NOMO-1 (cell line): ENCODE measurements around the gene MEN1.

Experiments used
- DNase-seq, 2 experiments: peaks; one replicate each; lab custom pipeline; 2025; ENCODE audit not compliant: unreplicated experiment in 2 of 2; lab: John Stamatoyannopoulos, UW

The MEN1 gene

GRCh38 chr11:64788321-64789215, 21.8 kb downstream of the MEN1 start:
- DNase-seq, result no peak

DNA sequence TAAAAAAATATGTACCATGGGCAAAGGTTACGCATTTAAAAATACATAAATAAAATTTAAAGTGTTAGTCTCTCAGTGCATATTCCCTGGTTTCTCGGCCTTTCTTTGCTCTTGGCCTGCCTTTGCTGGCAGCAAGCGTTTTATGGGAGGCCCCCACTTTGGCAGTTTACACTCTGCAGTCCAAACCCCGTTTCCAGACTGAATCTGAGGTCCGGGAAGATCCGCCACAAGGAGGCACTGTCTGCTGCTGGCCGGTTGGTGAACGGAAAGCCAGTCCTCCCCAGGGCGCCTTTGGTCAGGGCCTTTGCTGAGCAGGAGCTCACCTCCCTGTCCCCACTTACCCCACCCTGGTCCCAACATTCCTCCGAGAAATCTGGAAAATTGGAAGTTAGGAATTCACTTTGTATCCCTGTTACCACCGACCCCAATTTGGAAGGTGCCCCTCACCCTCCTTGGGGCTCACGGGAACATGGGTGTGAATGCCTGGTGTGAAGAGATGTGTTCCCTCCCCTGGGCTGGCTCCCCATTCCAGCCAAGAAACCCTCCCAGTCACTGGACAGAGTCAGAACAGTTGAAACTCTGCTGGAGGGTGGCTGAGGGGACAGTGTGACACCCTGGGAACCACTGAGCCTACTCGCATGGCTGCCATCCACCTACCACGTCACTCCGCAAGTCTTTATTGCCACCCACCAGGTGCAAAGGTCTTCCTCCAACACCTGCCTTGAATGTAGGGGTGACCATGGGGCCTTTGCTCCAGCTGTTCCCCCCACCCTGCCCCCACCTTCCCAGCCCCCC, 22.6 kb downstream of the MEN1 start:
- DNase-seq, result peak; percentile 30 to 44

GRCh38 chr11:64786308-64786707, 24.0 kb downstream of the MEN1 start:
- no peak for DNase-seq

GRCh38 chr11:64784813-64785581, 25.4 kb downstream of the MEN1 start:
- DNase-seq, result no peak

DNA sequence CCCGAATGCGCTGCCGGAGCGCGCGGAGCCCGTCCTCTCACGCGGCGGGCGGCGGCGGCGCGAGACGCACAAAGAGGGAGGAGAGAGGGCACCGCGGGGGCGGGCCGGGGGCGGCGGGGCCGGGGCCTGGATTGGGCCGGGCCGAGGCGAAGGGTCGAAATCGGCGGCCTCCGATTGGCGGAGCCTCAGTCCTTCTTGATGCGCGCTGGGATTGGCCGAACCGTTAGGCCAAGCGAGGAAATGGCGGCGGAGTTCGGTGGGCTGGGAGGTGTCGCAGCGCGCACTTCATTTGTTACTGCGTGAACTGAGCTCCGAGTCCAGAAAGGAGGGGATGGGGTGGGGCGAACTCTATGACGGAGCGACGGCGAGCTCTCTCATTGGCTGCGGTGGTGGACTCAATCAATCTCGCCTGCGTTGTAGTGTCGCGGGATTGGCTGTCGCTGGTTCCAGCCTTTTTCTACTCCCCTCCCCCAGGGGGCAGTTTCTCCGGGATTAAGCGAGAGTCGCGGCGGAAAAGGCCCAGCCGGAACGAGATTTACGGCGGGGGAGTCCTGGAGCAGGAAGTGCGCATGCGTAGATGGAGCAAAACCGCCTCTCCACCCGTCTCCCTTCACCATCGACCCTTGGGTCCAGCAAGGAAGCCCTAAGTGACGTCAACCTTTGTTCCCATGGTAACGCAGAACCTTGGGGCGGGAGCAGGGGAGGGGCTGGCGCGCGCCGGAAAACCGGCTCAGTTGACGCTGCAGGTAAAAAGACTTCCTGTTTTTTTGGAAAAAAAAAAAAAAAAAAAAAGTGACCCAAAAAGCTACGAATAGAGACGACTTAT, 31.7 kb downstream of the MEN1 start, which contains the start of gene SF1:
TSS of gene SF1 (minus strand) at position 70 of the 826 bp plus-strand sequence. CDS start 150 bp downstream, outside the sequence.
- DNase-seq, result peak; percentile 99 to 100

DNA sequence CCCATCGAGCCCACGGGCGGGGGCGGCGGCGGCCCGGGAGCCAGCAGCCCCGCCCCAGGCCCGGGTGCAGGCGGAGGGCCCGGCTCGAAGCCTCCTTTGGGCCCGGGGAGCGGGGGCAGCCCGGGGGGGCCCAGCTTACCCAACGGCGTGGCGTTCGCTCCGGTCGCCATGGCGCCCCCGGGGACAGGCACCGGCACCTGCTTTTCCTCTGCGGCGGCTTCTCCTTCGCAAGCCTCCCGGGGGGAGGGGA, 32.2 kb downstream of the MEN1 start:
- DNase-seq, result no peak

DNA sequence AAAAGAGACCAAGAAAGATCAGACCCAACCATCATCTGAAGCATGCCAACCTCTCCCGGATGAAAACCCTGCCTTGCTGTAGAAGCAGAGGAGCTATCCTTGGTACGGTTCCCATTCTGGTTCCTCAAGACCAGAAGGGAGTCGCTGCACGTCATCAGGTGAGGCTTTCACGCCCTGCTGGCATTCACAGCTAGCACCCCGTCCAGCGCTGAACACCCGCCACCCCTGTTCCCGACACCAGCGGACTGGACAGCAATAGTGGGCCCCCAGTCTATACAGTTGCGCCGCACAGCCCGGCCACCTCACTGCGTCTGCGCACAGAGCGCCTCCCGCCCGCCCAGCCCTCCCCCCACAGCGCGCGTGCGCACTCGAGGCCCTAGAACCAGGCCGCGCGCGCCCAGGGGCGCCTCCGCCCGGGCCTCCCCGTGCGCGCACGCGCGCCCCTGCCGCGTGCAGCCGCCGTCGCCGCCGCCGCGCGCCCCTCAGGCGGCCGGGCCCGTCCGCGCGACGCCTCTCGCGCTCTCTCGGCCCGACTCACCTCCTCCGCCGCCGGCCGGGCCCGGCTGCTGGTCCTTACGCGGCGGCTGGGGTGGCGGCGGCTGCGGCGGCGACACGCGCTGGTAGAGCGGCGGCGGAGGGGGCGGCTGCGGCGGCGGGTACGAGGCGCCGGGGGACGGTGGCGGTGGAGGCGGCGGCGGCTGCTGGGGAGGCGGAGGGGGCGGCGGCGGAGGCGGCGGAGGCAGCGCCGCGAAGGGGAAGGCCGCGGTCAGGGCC, 32.7 kb downstream of the MEN1 start:
- peak; percentile 70 to 83 for DNase-seq

GRCh38 chr11:64776875-64777274, 33.5 kb downstream of the MEN1 start:
- no peak for DNase-seq

DNA sequence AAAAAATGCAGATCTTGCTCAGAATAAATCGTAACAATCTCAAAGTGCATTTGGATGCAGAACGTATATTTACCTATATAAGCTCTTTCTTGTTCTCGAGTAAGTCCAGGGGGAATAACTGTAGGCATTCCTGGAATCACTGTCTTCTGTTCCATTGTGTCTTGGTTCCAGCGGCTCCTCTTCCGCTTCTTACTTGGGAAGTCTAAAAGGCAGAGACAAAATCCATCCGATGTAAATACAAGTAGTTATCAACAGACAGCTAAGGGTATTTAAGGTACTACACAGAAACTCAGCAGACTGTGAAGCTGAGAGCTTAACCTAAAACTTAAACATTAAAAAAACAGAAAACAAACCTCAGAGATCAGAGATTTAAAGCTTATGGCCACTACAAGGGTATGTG, 33.9 kb downstream of the MEN1 start:
- DNase-seq, result no peak

- no peak for DNase-seq
These were observed 36.2 kb downstream of the MEN1 start for GRCh38 chr11:64774144-64774543.

GRCh38 chr11:64772303-64773018, 37.9 kb downstream of the MEN1 start:
- peak; percentile 20 to 65 for DNase-seq

DNA sequence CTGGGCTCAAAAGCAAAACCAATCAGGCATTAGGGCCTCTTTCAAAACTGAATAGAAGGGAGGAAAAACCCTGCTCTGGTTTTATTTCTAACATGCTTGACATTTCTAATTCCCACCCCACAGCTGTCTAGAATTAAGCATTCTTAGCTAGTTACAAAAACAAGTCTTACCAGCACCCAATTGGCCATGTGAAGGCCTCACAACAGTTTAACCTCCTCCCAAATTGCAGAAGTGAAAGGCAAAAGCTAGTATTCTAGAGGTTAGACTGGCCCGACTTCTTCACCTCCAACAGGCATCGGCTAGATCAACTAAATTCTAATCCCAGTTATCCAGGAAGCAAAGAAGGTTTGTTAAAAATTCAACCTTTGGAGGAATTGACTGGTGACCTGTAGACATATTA, 38.5 kb downstream of the MEN1 start:
- DNase-seq, result peak; percentile 77 to 83

DNA sequence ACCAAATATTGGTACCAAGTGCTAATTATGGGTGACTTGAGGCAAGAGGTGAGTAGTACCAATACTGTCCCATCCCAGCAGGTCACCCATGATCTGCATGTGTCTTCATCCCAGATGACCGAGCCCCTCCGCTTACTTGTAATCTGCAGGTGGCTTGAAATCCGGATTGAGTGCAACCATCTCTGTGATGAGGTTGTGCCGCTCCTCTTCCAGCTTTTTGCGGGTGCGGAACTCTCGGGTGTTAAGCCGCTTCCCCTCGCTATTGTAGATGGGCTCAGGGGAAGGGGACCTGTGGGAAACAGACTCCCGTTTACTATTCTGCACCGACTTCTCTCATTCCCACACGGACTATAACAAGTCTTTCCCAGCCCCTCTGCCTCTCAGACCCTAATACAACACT, 40.2 kb downstream of the MEN1 start:
- no peak for DNase-seq

DNA sequence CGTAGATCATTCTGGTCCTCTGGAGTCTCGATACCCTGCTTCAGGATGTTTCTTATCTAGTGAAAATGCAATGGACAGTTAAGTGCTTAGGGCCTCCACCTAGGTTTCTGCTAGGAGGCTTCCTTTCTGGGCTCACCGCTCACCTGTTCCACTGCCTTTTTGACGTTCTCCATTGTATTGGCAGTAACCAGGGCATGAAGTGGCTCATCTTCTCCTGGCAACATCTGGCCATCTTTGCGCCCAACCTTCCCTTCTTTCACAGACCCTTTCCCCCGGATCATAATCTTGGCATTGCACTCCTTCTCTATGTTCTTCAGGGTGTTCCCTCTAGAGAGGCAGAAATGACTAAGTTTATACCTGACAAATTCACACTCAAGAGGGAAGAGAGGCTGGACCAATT, 41.1 kb downstream of the MEN1 start:
- DNase-seq, result no peak

DNA sequence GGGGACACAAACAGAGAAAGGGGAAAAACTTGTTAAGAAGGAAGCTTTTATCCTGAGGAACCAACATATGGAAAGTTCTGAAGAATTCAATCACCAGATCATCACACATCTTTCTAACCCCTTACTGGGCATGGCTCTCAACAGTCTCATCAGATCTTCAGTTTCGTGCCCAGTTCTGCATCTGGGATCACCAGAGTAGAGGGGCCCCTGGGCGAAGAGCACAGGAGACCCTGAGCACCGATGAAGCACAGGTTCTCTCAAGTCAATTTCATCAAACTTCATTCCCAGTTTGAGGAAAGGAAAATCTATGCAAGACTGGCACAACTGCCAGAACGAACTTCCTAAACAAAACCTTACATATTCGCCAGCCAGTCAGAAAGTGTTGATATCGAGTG, 42.1 kb downstream of the MEN1 start:
- no peak for DNase-seq

DNA sequence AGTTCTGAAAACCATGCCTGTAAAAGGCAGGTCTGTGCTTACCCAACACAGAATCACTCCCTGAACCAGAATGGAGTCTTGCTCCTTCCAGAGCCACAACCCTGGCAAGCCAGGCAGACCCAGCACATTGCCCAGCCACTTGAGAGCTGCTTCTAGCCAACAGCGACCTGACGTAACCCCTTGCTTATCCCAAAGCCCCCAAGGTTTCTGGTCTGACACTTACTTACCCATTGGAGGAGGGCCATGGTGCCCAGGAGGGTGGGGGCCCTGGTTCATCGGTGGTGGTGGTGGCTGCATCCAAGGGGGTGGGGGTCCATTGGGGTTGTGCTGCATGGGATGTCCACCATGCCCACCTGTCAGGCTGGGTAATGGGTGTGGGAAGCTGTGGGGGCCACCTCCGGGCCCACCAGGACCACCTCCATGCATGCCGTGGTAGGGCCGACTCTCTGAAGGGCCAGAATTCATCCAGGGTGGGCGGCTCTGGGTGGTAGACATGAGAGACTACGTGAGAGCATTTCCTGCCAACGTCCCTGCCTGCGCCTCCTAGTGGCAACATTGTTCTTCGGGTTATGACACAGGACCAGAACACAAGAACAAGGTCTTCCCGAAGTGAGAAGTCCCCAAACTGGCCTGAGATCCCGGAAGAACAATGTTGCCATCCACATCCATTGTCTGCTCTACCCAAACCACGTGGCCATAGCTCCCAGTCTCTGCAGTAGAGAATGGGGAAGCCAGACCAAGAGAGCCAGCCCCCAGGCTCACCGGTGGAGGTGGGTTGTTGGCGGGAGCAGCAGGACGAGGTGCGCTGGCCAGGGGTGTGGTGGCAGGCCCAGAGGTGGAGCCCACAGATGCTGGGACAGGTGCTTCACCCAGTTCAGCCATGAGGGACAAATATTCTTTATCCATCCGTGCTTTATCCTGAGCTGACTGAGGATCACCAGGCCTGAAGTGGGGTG, 42.7 kb downstream of the MEN1 start:
- peak; percentile 36 to 58 for DNase-seq

DNA sequence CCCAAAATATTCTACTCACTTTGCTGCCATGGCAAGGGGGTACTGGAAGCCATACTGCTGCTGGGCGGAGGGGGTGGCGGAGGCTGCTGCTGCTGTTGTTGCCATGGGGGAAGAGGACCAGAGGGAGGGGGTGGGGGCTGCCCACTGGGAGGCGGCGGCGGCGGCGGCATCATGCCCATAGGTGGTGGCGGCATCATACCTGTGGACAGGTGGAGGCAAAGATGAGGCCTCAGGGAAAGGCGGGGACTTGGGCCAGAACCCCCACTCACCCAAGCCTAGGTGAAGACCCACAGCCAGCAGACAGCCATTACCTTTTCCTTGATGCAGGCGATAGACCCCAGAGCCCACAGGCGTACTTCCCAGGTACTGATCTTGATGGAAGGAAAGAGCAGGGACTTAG, 43.5 kb downstream of the MEN1 start:
- no peak for DNase-seq
